B cell (primary cell): ENCODE measurements around the gene NR3C2. TPM values are rescaled to one million over a fixed set of nuclear protein-coding genes. Genes with fewer than 3 reads are reported as not detected.

Experiments
- ATAC-seq: fragments of 200-7000 bp; cut with Tn5 transposase; one replicate; pipeline ENCODE4 v1.10.0; 2021; ENCODE audit warnings: low read depth, mild to moderate bottlenecking, moderate number of reproducible peaks, moderate library complexity
- CTCF ChIA-PET: fragments of 350-600 bp; sonication (Branson Sonifier 250); formaldehyde crosslinking; loops from one replicate; lab custom pipeline; 2021; ENCODE audit warnings: antibody characterized with exemption, inconsistent platforms; lab: Charles Lee
- POLR2A ChIA-PET: fragments of 350-600 bp; sonication (Branson Sonifier 250); formaldehyde crosslinking; loops from one replicate; lab custom pipeline; 2021; ENCODE audit warnings: antibody characterized with exemption; lab: Charles Lee
- DNase-seq: peaks from one replicate; pipeline ENCODE4 v3.0.0; 2013
- H2AFZ ChIP-seq: 2 replicates; pipeline ENCODE4 v1.6.1; 2012; ENCODE audit warnings: mild to moderate bottlenecking, low read depth, low read length; ENCODE audit not compliant: insufficient read depth, poor library complexity, severe bottlenecking
- H3K27ac ChIP-seq, 2 donors: 1 replicate in 1 of 2; 2 replicates in 1 of 2; pipeline ENCODE4 v1.5.1; 2012 to 2013; ENCODE audit warnings: low read length in 2 of 2, mild to moderate bottlenecking in 2 of 2, moderate library complexity in 1 of 2
- H3K27me3 ChIP-seq, 4 experiments: fragments of 200-600 bp in 1 of 4; sonication (generic) in 1 of 4; replicated peaks in 1 of 4; 1 replicate in 2 of 4; 2 replicates in 2 of 4; pipeline versions ENCODE4 v1.6.1 to v1.7.0; 2013 to 2016; ENCODE audit warnings: low read length in 3 of 4, mild to moderate bottlenecking in 2 of 4, mixed read lengths in 1 of 4, moderate library complexity in 1 of 4; ENCODE audit not compliant: insufficient read depth in 4 of 4, control insufficient read depth in 3 of 4; ENCODE audit errors: control extremely low read depth in 1 of 4
- H3K36me3 ChIP-seq, 2 experiments: replicated peaks in 1 of 2; 1 replicate in 1 of 2; 2 replicates in 1 of 2; pipeline versions ENCODE4 v1.6.1 to v1.7.1; 2013; ENCODE audit warnings: low read length in 1 of 2; ENCODE audit not compliant: insufficient read depth in 2 of 2, control insufficient read depth in 1 of 2; ENCODE audit errors: control extremely low read depth in 1 of 2, extremely low read depth in 1 of 2
- H3K4me1 ChIP-seq, 2 donors: fragments of 200-600 bp in 1 of 2; sonication (generic) in 1 of 2; 1 replicate in 1 of 2; 2 replicates in 1 of 2; pipeline versions ENCODE4 v1.5.1 to v1.6.1; 2013 to 2017; ENCODE audit warnings: low read length in 2 of 2; ENCODE audit not compliant: control insufficient read depth in 2 of 2, insufficient read depth in 2 of 2
- H3K4me2 ChIP-seq: replicated peaks from 2 replicates; pipeline ENCODE3; 2012; ENCODE audit warnings: mild to moderate bottlenecking, low read depth, low read length; ENCODE audit not compliant: poor library complexity, severe bottlenecking
- H3K4me3 ChIP-seq, 5 experiments: fragments of 200-600 bp in 1 of 5; sonication (generic) in 1 of 5; 1 replicate in 3 of 5; 2 replicates in 2 of 5; pipeline versions ENCODE4 v1.5.1 to v1.7.0; 2011 to 2016; ENCODE audit warnings: low read length in 4 of 5, mild to moderate bottlenecking in 4 of 5, low read depth in 2 of 5, control low read depth in 1 of 5, moderate library complexity in 1 of 5; ENCODE audit not compliant: insufficient read depth in 1 of 5; ENCODE audit errors: control extremely low read depth in 1 of 5, extremely low read depth in 1 of 5
- H3K79me2 ChIP-seq: fragments of 200-600 bp; sonication (generic); one replicate; pipeline ENCODE4 v1.6.0; 2016; ENCODE audit warnings: low read length; ENCODE audit not compliant: control insufficient read depth, insufficient read depth
- H3K9ac ChIP-seq: fragments of 200-600 bp; sonication (generic); 2 replicates; pipeline ENCODE4 v1.6.1; 2017; ENCODE audit warnings: mild to moderate bottlenecking, low read length, moderate library complexity
- H3K9me3 ChIP-seq, 3 donors: one replicate each; pipeline versions ENCODE4 v1.6.1 to v1.7.1; 2013; ENCODE audit warnings: low read length in 2 of 3; ENCODE audit not compliant: control insufficient read depth in 2 of 3, insufficient read depth in 1 of 3; ENCODE audit errors: control extremely low read depth in 1 of 3
- H4K20me1 ChIP-seq: 2 replicates; pipeline ENCODE4 v1.6.0; 2012; ENCODE audit warnings: mild to moderate bottlenecking, low read length; ENCODE audit not compliant: insufficient read depth, control insufficient read depth, poor library complexity, severe bottlenecking
- H3K27ac Mint-ChIP-seq: one replicate; pipeline ENCODE4 v1.8.0; 2021; ENCODE audit warnings: mixed read lengths
- H3K27me3 Mint-ChIP-seq: one replicate; pipeline ENCODE4 v1.8.0; 2021; ENCODE audit warnings: mixed read lengths
- H3K4me1 Mint-ChIP-seq: one replicate; pipeline ENCODE4 v1.8.0; 2021; ENCODE audit warnings: mixed read lengths
- H3K4me3 Mint-ChIP-seq: one replicate; pipeline ENCODE4 v1.8.0; 2021; ENCODE audit warnings: mixed read lengths
- H3K9me3 Mint-ChIP-seq: one replicate; pipeline ENCODE4 v1.8.0; 2022; ENCODE audit warnings: mixed read lengths; ENCODE audit not compliant: insufficient read depth
- CTCF ChIP-seq: fragments of 200-600 bp; IDR thresholded peaks from one replicate; pipeline ENCODE4 v1.8.0; 2022; ENCODE audit warnings: antibody characterized with exemption, mild to moderate bottlenecking
- EZH2 ChIP-seq: IDR thresholded peaks from 2 replicates; pipeline ENCODE4 v1.6.1; 2012; ENCODE audit warnings: borderline replicate concordance, low read depth, mild to moderate bottlenecking, moderate library complexity, low read length; ENCODE audit not compliant: insufficient read depth, poor library complexity, severe bottlenecking
- WGBS: methylation state at CpG from one replicate; pipeline ENCODE4 v1.1.5; 2013; ENCODE audit warnings: missing lambda C conversion rate; ENCODE audit not compliant: insufficient coverage; 5-methylcytosine and 5-hydroxymethylcytosine counted together
- intact Hi-C: fragments of 100-400 bp; cut with micrococcal nuclease; formaldehyde crosslinking; loops from one replicate; pipeline ENCODE4 v1.10.0; 2022
- polyA plus RNA-seq: library from polyadenylated mRNA; depleted of rRNA; stranded (reverse); fragments of >200 nt; gene quantifications from 2 replicates; pipeline ENCODE4 v1.2.3, GENCODE V29; 2012
- total RNA-seq, 2 donors: library from RNA; stranded (reverse); fragments of 120-200 nt in 1 of 2; gene quantifications; 1 replicate in 1 of 2; 2 replicates in 1 of 2; pipeline versions ENCODE4 v1.2.3 to v1.2.4, GENCODE V29; 2013 to 2022

NR3C2 gene
- total and polyA plus RNA-seq, 2 donors (not counting 1 experiment from before 2014, with no cell fraction given): 6.7 to 19.3 TPM

GRCh38 chr4:148030193-148030873 is 411.9 kb downstream of the NR3C2 start:
- no peaks in the 10 kb centered on the region for H3K36me3 ChIP-seq
- no peak overlapping the region for H3K27ac ChIP-seq
- POLR2A ChIA-PET: interaction anchor here (0.7 kb wide), 1 partner anchor 413 kb away, joined by 3 read pairs; no protein-coding TSS in a partner anchor
- no peak overlapping the region for H3K9ac ChIP-seq
- peaks cover 0 to 5% (median 3%) of the 10 kb centered on the region in 3 donors for H3K9me3 ChIP-seq
- H3K79me2 ChIP-seq: no peaks in the 10 kb centered on the region
- no peaks in the 10 kb centered on the region for H3K27me3 ChIP-seq
- H3K27ac Mint-ChIP-seq: no peak overlapping the region
- no peak overlapping the region for H3K4me2 ChIP-seq
- H3K4me1 Mint-ChIP-seq: no peaks in the 10 kb centered on the region
- peaks cover 3% of the 10 kb centered on the region for H3K9me3 Mint-ChIP-seq
- CTCF ChIA-PET: interaction anchor here (0.7 kb wide), 2 partner anchors 487 to 1163 kb away, joined by 3 read pairs; no protein-coding TSS in a partner anchor
- ATAC-seq (no peak), DNase-seq (no peak)
- TF ChIP-seq CTCF (no peak), EZH2 (no peak)
- no peaks in the 10 kb centered on the region for H4K20me1 ChIP-seq
- H3K27me3 Mint-ChIP-seq: no peaks in the 10 kb centered on the region
- no peak overlapping the region for H3K4me3 ChIP-seq
- no peak overlapping the region for H3K4me3 Mint-ChIP-seq
- H3K4me1 ChIP-seq: no peaks in the 10 kb centered on the region
- intact Hi-C loops: no loop called here
- no peak overlapping the region for H2AFZ ChIP-seq
- WGBS: no CpG with 5 or more reads among the region's 2 CpGs

- POLR2A ChIA-PET: interaction anchor here (0.7 kb wide), 1 partner anchor 413 kb away, joined by 3 read pairs; no protein-coding TSS in a partner anchor
- Histone ChIP-seq H3K79me2 (no peaks in the 10 kb centered on the region), H3K4me3 (no peak overlapping the region), H3K36me3 (no peaks in the 10 kb centered on the region), H4K20me1 (no peaks in the 10 kb centered on the region), H3K27me3 (no peaks in the 10 kb centered on the region), H3K9ac (no peak overlapping the region), H3K27ac (no peak overlapping the region), H3K4me2 (no peak overlapping the region), H3K4me1 (no peaks in the 10 kb centered on the region), H2AFZ (no peak overlapping the region), H3K9me3 (peaks cover 0 to 5% (median 3%) of the 10 kb centered on the region in 3 donors)
- no peak for ATAC-seq
- intact Hi-C loops: no loop called here
- WGBS: no CpG with 5 or more reads among the region's 3 CpGs
- Mint-ChIP-seq H3K27ac (no peak overlapping the region), H3K27me3 (no peaks in the 10 kb centered on the region), H3K9me3 (peaks cover 3% of the 10 kb centered on the region), H3K4me1 (no peaks in the 10 kb centered on the region), H3K4me3 (no peak overlapping the region)
- CTCF ChIA-PET: interaction anchor here (0.7 kb wide), 2 partner anchors 488 to 1162 kb away, joined by 3 read pairs; no protein-coding TSS in a partner anchor
- DNase-seq: no peak
- TF ChIP-seq EZH2: no peak
Measured at GRCh38 chr4:148029781-148030180, 412.4 kb downstream of the NR3C2 start.
